ENCODE data around the gene HSPB6.

GRCh38 chr19:35720163-35720524 lies 36.7 kb downstream of the HSPB6 start:
- TF ChIP-seq POLR2A (IDR thresholded peaks at IDR 0.05; ENCODE audit: low read length) = no peak
- TF ChIP-seq GATA1 (IDR thresholded peaks at IDR 0.05; ENCODE audit: low read depth, low read length) = no peak

Data from erythroblast (primary cell).